Left ventricle myocardium inferior (tissue), 1 donor: ENCODE data around the gene ZNF641. TPM values are rescaled to one million over a fixed set of nuclear protein-coding genes. Genes with fewer than 3 reads are reported as not detected.

ENCODE experiments used
- DNase-seq: peaks from one replicate; pipeline ENCODE4 v3.0.0-alpha.2; 2020
- H3K27ac ChIP-seq: fragments of 200-600 bp; replicated peaks from 2 replicates; pipeline ENCODE4 v1.8.0; 2021
- H3K27me3 ChIP-seq: fragments of 200-600 bp; 2 replicates; pipeline ENCODE4 v1.8.0; 2021; ENCODE audit warnings: low read depth
- H3K36me3 ChIP-seq: fragments of 200-600 bp; 2 replicates; pipeline ENCODE4 v1.8.0; 2021
- H3K4me1 ChIP-seq: fragments of 200-600 bp; 2 replicates; pipeline ENCODE4 v1.8.0; 2021
- H3K4me3 ChIP-seq: fragments of 200-600 bp; 2 replicates; pipeline ENCODE4 v1.8.0; 2021; ENCODE audit warnings: mild to moderate bottlenecking, moderate library complexity
- H3K9me3 ChIP-seq: fragments of 200-600 bp; replicated peaks from 2 replicates; pipeline ENCODE4 v1.8.0; 2021
- intact Hi-C: fragments of 100-400 bp; cut with micrococcal nuclease; formaldehyde crosslinking; loops from one replicate; pipeline ENCODE4 v1.11.0; 2022
- total RNA-seq: library from RNA; stranded (reverse); fragmentation: NEBNext Ultra II Directional; extraction: Animal tissue kit (Norgen Biotek cat#: 25700); gene quantifications from one replicate; pipeline ENCODE4 v1.2.1, GENCODE V29; 2021
- TF ChIP-seq, protein P1 (sequence below): fragments of 200-600 bp; IDR thresholded peaks from 2 replicates; pipeline ENCODE4 v1.8.0; 2021; ENCODE audit warnings: antibody characterized with exemption, mild to moderate bottlenecking, borderline replicate concordance
- donor health status: DM: no; HTN: yes; CAD: no; lungs with severe emphysema.

Gene ZNF641
- total RNA-seq, 1 donor from 2014 or later: 16.0 TPM

DNA sequence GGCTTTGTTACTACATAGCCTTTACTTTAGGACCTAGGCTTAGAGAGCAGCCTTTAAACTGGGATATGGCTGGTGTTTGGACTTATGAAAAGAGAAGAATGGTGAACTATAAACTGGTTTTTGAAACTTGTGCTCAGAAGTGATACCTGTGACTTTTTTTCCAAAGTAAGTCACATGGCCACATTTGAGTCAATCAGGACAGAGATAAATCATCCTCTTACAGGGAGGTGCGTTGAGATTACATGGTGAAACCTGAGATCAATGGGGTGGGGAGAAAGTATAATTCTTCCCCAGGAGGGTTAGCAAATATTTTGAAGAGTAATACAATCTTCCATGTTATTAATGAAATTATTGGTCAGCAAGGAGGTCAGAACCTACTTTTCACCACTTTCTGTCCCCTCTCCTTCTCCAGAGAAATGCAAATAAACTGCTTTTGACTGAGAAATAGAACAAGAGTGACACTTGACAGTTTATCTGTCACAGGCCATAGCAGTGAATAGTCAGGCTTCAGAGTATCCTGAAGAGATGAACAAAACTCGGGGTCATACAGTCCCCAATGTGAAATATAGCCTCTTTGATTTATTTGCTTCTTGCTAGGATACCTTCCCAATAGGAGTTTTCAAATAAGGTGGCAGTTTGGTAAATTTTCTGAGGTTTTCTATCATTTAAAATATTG lies 11.1 kb upstream of the ZNF641 start:
- DNase-seq: no peak
- H3K4me1 ChIP-seq: no peaks in the 10 kb centered on the region
- no peaks in the 10 kb centered on the region for H3K27me3 ChIP-seq
- intact Hi-C loops: no loop called here
- TF ChIP-seq, protein P1, sequence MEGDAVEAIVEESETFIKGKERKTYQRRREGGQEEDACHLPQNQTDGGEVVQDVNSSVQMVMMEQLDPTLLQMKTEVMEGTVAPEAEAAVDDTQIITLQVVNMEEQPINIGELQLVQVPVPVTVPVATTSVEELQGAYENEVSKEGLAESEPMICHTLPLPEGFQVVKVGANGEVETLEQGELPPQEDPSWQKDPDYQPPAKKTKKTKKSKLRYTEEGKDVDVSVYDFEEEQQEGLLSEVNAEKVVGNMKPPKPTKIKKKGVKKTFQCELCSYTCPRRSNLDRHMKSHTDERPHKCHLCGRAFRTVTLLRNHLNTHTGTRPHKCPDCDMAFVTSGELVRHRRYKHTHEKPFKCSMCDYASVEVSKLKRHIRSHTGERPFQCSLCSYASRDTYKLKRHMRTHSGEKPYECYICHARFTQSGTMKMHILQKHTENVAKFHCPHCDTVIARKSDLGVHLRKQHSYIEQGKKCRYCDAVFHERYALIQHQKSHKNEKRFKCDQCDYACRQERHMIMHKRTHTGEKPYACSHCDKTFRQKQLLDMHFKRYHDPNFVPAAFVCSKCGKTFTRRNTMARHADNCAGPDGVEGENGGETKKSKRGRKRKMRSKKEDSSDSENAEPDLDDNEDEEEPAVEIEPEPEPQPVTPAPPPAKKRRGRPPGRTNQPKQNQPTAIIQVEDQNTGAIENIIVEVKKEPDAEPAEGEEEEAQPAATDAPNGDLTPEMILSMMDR: no peak
- H3K27ac ChIP-seq: no peak overlapping the region
- no peak overlapping the region for H3K4me3 ChIP-seq
- H3K9me3 ChIP-seq: no peaks in the 10 kb centered on the region
- H3K36me3 ChIP-seq: no peaks in the 10 kb centered on the region

DNA sequence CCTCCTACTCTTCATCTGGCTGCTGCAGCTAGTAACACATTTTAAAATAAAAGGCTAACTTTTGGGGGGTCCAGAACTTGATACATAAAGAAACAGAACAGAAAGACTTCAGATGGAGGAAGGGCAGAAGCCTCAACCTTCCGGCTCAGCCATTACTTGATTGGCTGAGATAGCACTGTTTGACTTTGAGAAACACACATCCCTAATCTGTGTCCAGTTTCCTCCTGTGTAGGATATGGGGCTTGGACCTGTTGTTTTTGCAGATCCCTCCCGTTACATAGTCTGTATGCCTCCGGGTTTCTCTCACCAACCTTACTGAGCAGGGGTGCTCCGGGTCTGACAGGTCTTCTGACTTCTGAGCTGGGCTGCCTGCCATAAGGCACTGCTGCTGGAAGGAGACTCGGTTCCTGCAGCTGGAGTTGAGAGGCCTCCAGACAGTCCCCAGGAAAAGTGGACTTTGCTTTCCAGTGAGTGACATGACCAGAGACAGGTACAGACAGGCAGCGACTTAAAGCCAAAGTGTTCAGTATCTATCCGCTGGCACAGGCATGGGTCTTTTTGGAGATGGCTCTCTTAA lies 8.3 kb upstream of the ZNF641 start:
- DNase-seq: no peak
- intact Hi-C loops: loop anchor here (10.0 kb wide), 1 partner anchor 164 kb away; no protein-coding TSS in a partner anchor

DNA sequence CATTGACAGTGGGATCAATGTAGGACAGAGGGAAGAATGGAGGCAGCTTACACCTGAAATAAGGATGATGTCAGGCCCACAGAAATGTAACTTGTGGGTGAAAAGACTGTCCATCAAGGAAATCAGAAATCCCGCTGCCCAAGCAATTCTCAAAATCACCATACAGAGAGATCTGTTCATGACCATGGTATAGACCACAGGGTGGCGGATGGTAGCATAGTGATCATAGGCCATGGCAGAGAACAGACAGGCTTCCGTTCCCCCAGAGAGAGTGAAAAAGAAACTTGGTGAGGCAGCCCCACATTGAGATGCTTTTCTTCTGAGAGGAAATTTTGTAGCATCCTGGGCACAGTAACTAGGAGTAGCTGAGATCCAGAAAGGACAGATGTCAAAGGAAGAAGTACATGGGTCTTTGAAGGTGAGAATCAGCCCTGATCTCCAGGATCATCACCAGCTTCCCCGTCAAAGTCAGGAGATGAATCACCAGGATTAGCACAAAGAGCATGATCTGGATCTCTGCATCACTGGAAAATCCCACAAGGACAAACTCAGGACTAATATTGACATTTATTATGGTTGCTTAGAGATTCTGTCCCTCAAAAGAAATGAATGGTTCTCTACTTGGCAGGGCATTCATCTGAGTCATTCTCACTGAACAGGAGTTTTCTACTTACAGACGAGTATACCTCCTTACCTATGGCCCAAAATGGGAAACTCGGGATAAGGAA lies 5.5 kb upstream of the ZNF641 start:
- Histone ChIP-seq H3K27me3 (no peaks in the 10 kb centered on the region), H3K4me1 (peaks cover 9% of the 10 kb centered on the region)
- intact Hi-C loops: loop anchor here (10.0 kb wide), 1 partner anchor 161 kb away; no protein-coding TSS in a partner anchor

More for the DNA sequence above, 8.3 kb upstream of the ZNF641 start:
- H3K36me3 ChIP-seq: no peaks in the 10 kb centered on the region
- no peaks in the 10 kb centered on the region for H3K4me1 ChIP-seq
- H3K27ac ChIP-seq: no peak overlapping the region
- no peaks in the 10 kb centered on the region for H3K27me3 ChIP-seq
- TF ChIP-seq, protein P1: no peak
- H3K4me3 ChIP-seq: no peak overlapping the region
- H3K9me3 ChIP-seq: no peaks in the 10 kb centered on the region

DNA sequence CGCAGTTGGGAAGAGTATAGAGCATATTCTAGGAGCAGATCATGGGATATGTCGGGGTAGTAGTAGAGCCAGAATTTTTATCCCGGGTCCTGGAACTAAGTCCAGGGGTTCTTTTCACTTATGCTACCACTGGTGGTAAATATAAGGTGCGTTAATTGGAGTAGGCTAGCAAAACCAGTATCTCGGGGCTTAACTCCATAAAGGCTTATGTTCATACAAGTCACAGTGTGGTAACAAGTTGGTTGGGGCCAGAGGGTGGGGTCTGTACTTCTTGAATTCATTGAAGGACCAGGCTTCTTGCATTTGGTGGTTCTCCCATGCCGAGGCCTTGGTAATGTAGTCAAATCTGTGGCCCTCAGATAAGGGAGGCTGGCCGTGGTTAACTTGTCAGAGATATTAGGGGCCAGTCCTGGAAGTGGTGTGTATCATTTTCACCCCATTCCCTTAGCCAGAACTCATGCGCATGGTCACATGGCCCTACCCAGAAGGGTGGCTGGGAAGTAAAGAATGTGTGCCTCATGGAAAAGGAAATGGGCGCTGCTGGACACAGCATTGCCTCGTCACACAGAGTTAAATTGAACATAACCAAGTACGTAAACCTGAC lies 1.5 kb upstream of the ZNF641 start:
- H3K9me3 ChIP-seq: no peaks in the 10 kb centered on the region
- H3K27ac ChIP-seq: peak overlapping the region; percentile 98
- TF ChIP-seq, protein P1: no peak
- peaks cover 42% of the 10 kb centered on the region for H3K4me1 ChIP-seq
- peaks cover 12% of the 10 kb centered on the region for H3K36me3 ChIP-seq
- intact Hi-C loops: loop anchor here (10.0 kb wide), 1 partner anchor 157 kb away; no protein-coding TSS in a partner anchor
- no peak for DNase-seq
- peak overlapping the region; percentile 89 for H3K4me3 ChIP-seq
- H3K27me3 ChIP-seq: no peaks in the 10 kb centered on the region

More for the DNA sequence above, 5.5 kb upstream of the ZNF641 start:
- H3K27ac ChIP-seq: no peak overlapping the region
- no peak for DNase-seq
- no peak overlapping the region for H3K4me3 ChIP-seq
- H3K9me3 ChIP-seq: no peaks in the 10 kb centered on the region
- TF ChIP-seq, protein P1: no peak
- H3K36me3 ChIP-seq: no peaks in the 10 kb centered on the region

DNA sequence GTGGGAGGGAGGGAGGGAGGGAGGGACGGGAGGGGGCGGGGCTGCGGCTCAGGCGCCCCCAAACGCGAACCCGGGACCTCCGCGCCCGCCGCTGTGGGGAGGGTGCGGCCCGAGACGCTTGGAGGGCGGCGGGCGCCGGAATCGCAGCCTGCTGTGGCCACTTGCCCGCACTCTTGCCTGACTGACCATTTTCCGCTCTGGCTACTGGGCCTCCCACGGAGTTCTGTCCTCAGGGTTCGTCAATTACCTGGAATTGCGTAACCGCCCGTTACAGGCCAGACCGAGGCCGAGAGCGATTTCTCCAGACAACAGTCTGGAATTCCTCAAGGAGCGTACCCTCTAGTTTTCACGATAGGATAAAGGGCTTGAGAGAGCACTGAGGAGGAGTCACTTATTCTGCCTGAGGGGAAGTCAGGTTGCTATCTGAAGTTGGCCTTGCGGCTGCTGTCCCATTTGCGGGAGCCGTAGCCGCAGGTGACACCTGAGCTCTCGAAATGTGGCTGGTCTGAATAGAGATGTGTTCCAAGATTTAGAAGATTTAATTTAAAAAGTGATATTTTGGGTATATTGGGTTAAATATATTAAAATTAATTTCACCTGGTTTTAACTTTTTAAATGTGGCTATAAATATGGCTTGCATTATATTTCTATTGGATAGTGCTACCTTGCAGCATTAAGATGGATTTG lies 446 bp upstream of the ZNF641 start:
- peak overlapping the region; percentile 89 for H3K4me3 ChIP-seq
- no peaks in the 10 kb centered on the region for H3K9me3 ChIP-seq
- DNase-seq: peak; percentile 79
- TF ChIP-seq, protein P1: peak; percentile 31
- intact Hi-C loops: loop anchor here (10.0 kb wide), 1 partner anchor 156 kb away; no protein-coding TSS in a partner anchor
- H3K27me3 ChIP-seq: no peaks in the 10 kb centered on the region
- peaks cover 47% of the 10 kb centered on the region for H3K4me1 ChIP-seq
- H3K36me3 ChIP-seq: peaks cover 23% of the 10 kb centered on the region
- peak overlapping the region; percentile 98 for H3K27ac ChIP-seq
